Breast epithelium (tissue), 3 donors: ENCODE measurements around the gene HERC2.

Experiments used
- POLR2A ChIP-seq: fragments of 450-650 bp; IDR thresholded peaks from one replicate; pipeline ENCODE4 v1.6.1; 2016; ENCODE audit warnings: antibody characterized with exemption, mild to moderate bottlenecking, moderate library complexity
- TF ChIP-seq, protein P1 (sequence below), 3 donors: fragments of 450-650 bp; IDR thresholded peaks; one replicate each; pipeline ENCODE4 v1.5.1; 2016 to 2017; ENCODE audit warnings: antibody characterized with exemption in 3 of 3, mild to moderate bottlenecking in 3 of 3, moderate library complexity in 3 of 3

DNA sequence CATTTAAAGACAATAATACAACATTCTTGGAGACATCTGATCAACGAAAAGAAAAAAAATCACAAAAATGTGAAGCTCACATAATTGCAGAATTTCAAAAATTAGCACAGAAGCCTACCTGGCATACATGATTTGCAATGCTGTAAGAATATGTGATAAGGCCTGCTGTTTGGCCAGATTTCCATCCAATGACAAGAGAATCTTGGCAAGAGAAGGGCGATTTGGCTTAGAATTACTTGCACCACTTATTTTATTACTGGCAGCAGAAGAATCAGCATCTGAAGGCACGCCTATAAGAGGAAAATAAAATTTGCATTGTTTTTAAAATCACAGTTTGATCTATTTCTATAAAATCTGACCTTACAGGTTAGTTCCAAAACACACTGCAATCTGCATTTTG, 152.6 kb downstream of the HERC2 start:
- TF ChIP-seq, protein P1, sequence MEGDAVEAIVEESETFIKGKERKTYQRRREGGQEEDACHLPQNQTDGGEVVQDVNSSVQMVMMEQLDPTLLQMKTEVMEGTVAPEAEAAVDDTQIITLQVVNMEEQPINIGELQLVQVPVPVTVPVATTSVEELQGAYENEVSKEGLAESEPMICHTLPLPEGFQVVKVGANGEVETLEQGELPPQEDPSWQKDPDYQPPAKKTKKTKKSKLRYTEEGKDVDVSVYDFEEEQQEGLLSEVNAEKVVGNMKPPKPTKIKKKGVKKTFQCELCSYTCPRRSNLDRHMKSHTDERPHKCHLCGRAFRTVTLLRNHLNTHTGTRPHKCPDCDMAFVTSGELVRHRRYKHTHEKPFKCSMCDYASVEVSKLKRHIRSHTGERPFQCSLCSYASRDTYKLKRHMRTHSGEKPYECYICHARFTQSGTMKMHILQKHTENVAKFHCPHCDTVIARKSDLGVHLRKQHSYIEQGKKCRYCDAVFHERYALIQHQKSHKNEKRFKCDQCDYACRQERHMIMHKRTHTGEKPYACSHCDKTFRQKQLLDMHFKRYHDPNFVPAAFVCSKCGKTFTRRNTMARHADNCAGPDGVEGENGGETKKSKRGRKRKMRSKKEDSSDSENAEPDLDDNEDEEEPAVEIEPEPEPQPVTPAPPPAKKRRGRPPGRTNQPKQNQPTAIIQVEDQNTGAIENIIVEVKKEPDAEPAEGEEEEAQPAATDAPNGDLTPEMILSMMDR (IDR thresholded peaks at IDR 0.05) = no peak
- TF ChIP-seq POLR2A = no peak
